Lower lobe of right lung (tissue), 2 donors: ENCODE results near the gene OR6C68. TPM values are rescaled to one million over a fixed set of nuclear protein-coding genes. Genes with fewer than 3 reads are reported as not detected.

Experiments used
- ATAC-seq, 2 donors: fragments of 200-7000 bp; cut with Tn5 transposase; one replicate each; pipeline ENCODE4 v1.9.1; 2020 to 2022; ENCODE audit warnings: mild to moderate bottlenecking in 2 of 2, moderate library complexity in 2 of 2
- DNase-seq: peaks from one replicate; pipeline ENCODE4 v3.0.0-alpha.2; 2020
- H3K27ac ChIP-seq: fragments of 200-600 bp; one replicate; pipeline ENCODE4 v1.8.0; 2022
- H3K27me3 ChIP-seq: fragments of 200-600 bp; one replicate; pipeline ENCODE4 v1.8.0; 2022; ENCODE audit warnings: low read depth
- H3K36me3 ChIP-seq: fragments of 200-600 bp; one replicate; pipeline ENCODE4 v1.8.0; 2022; ENCODE audit warnings: mild to moderate bottlenecking
- H3K4me1 ChIP-seq: fragments of 200-600 bp; one replicate; pipeline ENCODE4 v1.8.0; 2022
- H3K4me3 ChIP-seq: fragments of 200-600 bp; one replicate; pipeline ENCODE4 v1.8.0; 2022; ENCODE audit warnings: mild to moderate bottlenecking
- H3K9me3 ChIP-seq: fragments of 200-600 bp; one replicate; pipeline ENCODE4 v1.8.0; 2022
- intact Hi-C: fragments of 100-400 bp; cut with DNase I; formaldehyde crosslinking; loops from one replicate; pipeline ENCODE4 v1.11.0; 2022
- total RNA-seq: library from RNA; stranded (reverse); fragmentation: NEBNext Ultra II Directional; extraction: Animal tissue kit (Norgen Biotek cat#: 25700); gene quantifications from one replicate; pipeline ENCODE4 v1.2.1, GENCODE V29; 2021
- TF ChIP-seq, protein P1 (sequence below): fragments of 200-600 bp; IDR thresholded peaks from one replicate; pipeline ENCODE4 v1.8.0; 2022; ENCODE audit warnings: antibody characterized with exemption, mild to moderate bottlenecking
- donor health status: DM: no; HTN: yes; CAD: no; lungs with severe emphysema.

The OR6C68 gene
- total RNA-seq, 1 donor from 2014 or later: not detected

GRCh38 chr12:55495490-55495889, 3.3 kb downstream of the OR6C68 start:
- TF ChIP-seq, protein P1, sequence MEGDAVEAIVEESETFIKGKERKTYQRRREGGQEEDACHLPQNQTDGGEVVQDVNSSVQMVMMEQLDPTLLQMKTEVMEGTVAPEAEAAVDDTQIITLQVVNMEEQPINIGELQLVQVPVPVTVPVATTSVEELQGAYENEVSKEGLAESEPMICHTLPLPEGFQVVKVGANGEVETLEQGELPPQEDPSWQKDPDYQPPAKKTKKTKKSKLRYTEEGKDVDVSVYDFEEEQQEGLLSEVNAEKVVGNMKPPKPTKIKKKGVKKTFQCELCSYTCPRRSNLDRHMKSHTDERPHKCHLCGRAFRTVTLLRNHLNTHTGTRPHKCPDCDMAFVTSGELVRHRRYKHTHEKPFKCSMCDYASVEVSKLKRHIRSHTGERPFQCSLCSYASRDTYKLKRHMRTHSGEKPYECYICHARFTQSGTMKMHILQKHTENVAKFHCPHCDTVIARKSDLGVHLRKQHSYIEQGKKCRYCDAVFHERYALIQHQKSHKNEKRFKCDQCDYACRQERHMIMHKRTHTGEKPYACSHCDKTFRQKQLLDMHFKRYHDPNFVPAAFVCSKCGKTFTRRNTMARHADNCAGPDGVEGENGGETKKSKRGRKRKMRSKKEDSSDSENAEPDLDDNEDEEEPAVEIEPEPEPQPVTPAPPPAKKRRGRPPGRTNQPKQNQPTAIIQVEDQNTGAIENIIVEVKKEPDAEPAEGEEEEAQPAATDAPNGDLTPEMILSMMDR: no peak
- Histone ChIP-seq H3K27me3 (no peaks in the 10 kb centered on the region), H3K9me3 (no peaks in the 10 kb centered on the region), H3K4me1 (no peaks in the 10 kb centered on the region), H3K4me3 (no peak overlapping the region), H3K36me3 (no peaks in the 10 kb centered on the region), H3K27ac (no peak overlapping the region)
- ATAC-seq (no peak), DNase-seq (no peak)
- intact Hi-C loops: no loop called here

- Histone ChIP-seq H3K9me3 (no peaks in the 10 kb centered on the region), H3K36me3 (no peaks in the 10 kb centered on the region), H3K27ac (no peak overlapping the region), H3K4me1 (no peaks in the 10 kb centered on the region), H3K4me3 (no peak overlapping the region), H3K27me3 (no peaks in the 10 kb centered on the region)
- TF ChIP-seq, protein P1: no peak
- DNase-seq: no peak
- intact Hi-C loops: no loop called here
- ATAC-seq: no peak
These were observed 7.1 kb downstream of the OR6C68 start for GRCh38 chr12:55499231-55499630.

DNA sequence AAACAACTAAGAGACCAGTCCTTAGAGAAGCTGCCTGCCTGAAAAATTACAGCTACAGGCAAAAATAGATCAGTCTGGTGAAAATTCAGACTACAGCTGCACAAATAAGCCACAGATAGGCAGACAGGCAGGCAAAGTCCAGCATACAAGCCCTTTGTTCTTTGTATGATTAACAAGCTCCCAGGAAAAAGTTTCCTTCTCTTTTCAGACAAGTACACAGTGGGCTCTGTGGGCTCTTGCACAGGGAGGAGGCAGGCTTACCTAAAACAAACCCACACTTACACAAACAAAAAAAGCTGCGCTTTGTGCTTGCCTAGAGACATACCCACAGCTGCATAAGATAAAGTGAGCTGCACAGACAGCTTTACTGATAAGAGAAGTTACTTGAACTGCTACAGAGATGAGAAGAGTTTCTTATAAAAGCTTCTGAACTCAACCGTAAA, 7.7 kb downstream of the OR6C68 start:
- Histone ChIP-seq H3K27me3 (no peaks in the 10 kb centered on the region), H3K4me1 (no peaks in the 10 kb centered on the region), H3K9me3 (no peaks in the 10 kb centered on the region), H3K36me3 (no peaks in the 10 kb centered on the region), H3K4me3 (no peak overlapping the region), H3K27ac (no peak overlapping the region)
- no peak for ATAC-seq
- TF ChIP-seq, protein P1: no peak
- intact Hi-C loops: no loop called here
- no peak for DNase-seq

- ATAC-seq (no peak), DNase-seq (no peak)
- intact Hi-C loops: no loop called here
- Histone ChIP-seq H3K4me1 (no peaks in the 10 kb centered on the region), H3K27me3 (no peaks in the 10 kb centered on the region), H3K27ac (no peak overlapping the region), H3K4me3 (no peak overlapping the region), H3K36me3 (no peaks in the 10 kb centered on the region), H3K9me3 (no peaks in the 10 kb centered on the region)
- TF ChIP-seq, protein P1: no peak
These were observed 9.4 kb downstream of the OR6C68 start for GRCh38 chr12:55501601-55502000.

- Histone ChIP-seq H3K4me3 (no peak overlapping the region), H3K36me3 (no peaks in the 10 kb centered on the region), H3K4me1 (no peaks in the 10 kb centered on the region), H3K27ac (no peak overlapping the region), H3K9me3 (no peaks in the 10 kb centered on the region), H3K27me3 (no peaks in the 10 kb centered on the region)
- ATAC-seq: no peak
- TF ChIP-seq, protein P1: no peak
- DNase-seq: no peak
- intact Hi-C loops: no loop called here
These were observed 23.5 kb downstream of the OR6C68 start for GRCh38 chr12:55515696-55516095.

GRCh38 chr12:55516391-55516790, 24.2 kb downstream of the OR6C68 start:
- H3K4me1 ChIP-seq: no peaks in the 10 kb centered on the region
- ATAC-seq (no peak), DNase-seq (no peak)
- intact Hi-C loops: no loop called here
- H3K27ac ChIP-seq: no peak overlapping the region
- no peaks in the 10 kb centered on the region for H3K9me3 ChIP-seq
- TF ChIP-seq, protein P1: no peak
- no peak overlapping the region for H3K4me3 ChIP-seq
- H3K27me3 ChIP-seq: no peaks in the 10 kb centered on the region
- H3K36me3 ChIP-seq: no peaks in the 10 kb centered on the region
